Neuronal stem cell (in vitro differentiated cells): ENCODE results near the gene CACNA1I.

Experiments
- DNase-seq: peaks from one replicate; pipeline ENCODE4 v3.0.0-alpha.2; 2013; ENCODE audit warnings: low spot score
- H2AFZ ChIP-seq: one replicate; pipeline ENCODE4 v1.6.1; 2013; ENCODE audit warnings: mild to moderate bottlenecking, low read length, inconsistent platforms
- H2AK5ac ChIP-seq: 2 replicates; pipeline ENCODE4 v1.6.1; 2013; ENCODE audit warnings: low read depth, mild to moderate bottlenecking, inconsistent platforms, low read length, moderate library complexity, mixed read lengths
- H2BK120ac ChIP-seq: 2 replicates; pipeline ENCODE4 v1.6.1; 2013; ENCODE audit warnings: low read depth, mild to moderate bottlenecking, inconsistent platforms, low read length, moderate library complexity, mixed read lengths
- H2BK12ac ChIP-seq: one replicate; pipeline ENCODE4 v1.6.1; 2013; ENCODE audit warnings: low read length, inconsistent platforms
- H2BK15ac ChIP-seq: 2 replicates; pipeline ENCODE4 v1.6.1; 2013; ENCODE audit warnings: mild to moderate bottlenecking, low read length, inconsistent platforms, mixed read lengths
- H2BK5ac ChIP-seq: one replicate; pipeline ENCODE4 v1.6.1; 2013; ENCODE audit warnings: inconsistent platforms, mild to moderate bottlenecking, low read length, moderate library complexity
- H3K14ac ChIP-seq: one replicate; pipeline ENCODE4 v1.6.1; 2013; ENCODE audit warnings: low read length, inconsistent platforms
- H3K18ac ChIP-seq: 2 replicates; pipeline ENCODE4 v1.6.1; 2013; ENCODE audit warnings: low read length, inconsistent platforms
- H3K23ac ChIP-seq: 2 replicates; pipeline ENCODE4 v1.6.1; 2013; ENCODE audit warnings: low read depth, mild to moderate bottlenecking, mixed read lengths, low read length, inconsistent platforms; ENCODE audit not compliant: poor library complexity
- H3K27ac ChIP-seq: replicated peaks from 3 replicates; pipeline ENCODE4 v1.5.1; 2013; ENCODE audit warnings: low read length, inconsistent platforms
- H3K27me3 ChIP-seq, 3 experiments: 2 replicates each; pipeline ENCODE4 v1.6.1; 2013; ENCODE audit warnings: low read length in 3 of 3, mild to moderate bottlenecking in 2 of 3, inconsistent platforms in 1 of 3, low read depth in 1 of 3, mixed read lengths in 1 of 3, moderate library complexity in 1 of 3; ENCODE audit not compliant: control insufficient read depth in 3 of 3, insufficient read depth in 3 of 3
- H3K36me3 ChIP-seq, 2 donors: replicated peaks in 1 of 2; 2 replicates each; pipeline ENCODE4 v1.6.1; 2013; ENCODE audit warnings: low read length in 2 of 2; ENCODE audit not compliant: control insufficient read depth in 2 of 2, insufficient read depth in 2 of 2
- H3K4ac ChIP-seq: 2 replicates; pipeline ENCODE4 v1.6.1; 2013; ENCODE audit warnings: inconsistent platforms, mild to moderate bottlenecking, low read length, moderate library complexity
- H3K4me1 ChIP-seq, 2 donors: 1 replicate in 1 of 2; 2 replicates in 1 of 2; pipeline ENCODE4 v1.6.1; 2013; ENCODE audit warnings: low read length in 2 of 2, low read depth in 1 of 2; ENCODE audit not compliant: control insufficient read depth in 2 of 2, insufficient read depth in 1 of 2
- H3K4me2 ChIP-seq: one replicate; pipeline ENCODE4 v1.6.1; 2013; ENCODE audit warnings: mild to moderate bottlenecking, low read length, inconsistent platforms; ENCODE audit not compliant: insufficient read depth, poor library complexity, severe bottlenecking
- H3K4me3 ChIP-seq, 2 donors: 2 replicates each; pipeline ENCODE4 v1.5.1; 2013; ENCODE audit warnings: low read length in 2 of 2, mild to moderate bottlenecking in 2 of 2, inconsistent platforms in 1 of 2, moderate library complexity in 1 of 2
- H3K79me1 ChIP-seq: one replicate; pipeline ENCODE4 v1.6.1; 2013; ENCODE audit warnings: low read depth, mild to moderate bottlenecking, inconsistent platforms, low read length, moderate library complexity
- H3K9ac ChIP-seq: one replicate; pipeline ENCODE4 v1.6.1; 2013; ENCODE audit warnings: mild to moderate bottlenecking, low read depth, low read length, inconsistent platforms; ENCODE audit not compliant: poor library complexity
- H3K9me3 ChIP-seq, 2 donors: replicated peaks in 1 of 2; 2 replicates each; pipeline versions ENCODE3 to v1.6.1; 2013; ENCODE audit warnings: low read length in 2 of 2, mild to moderate bottlenecking in 2 of 2, inconsistent platforms in 1 of 2, low read depth in 1 of 2, mixed read lengths in 1 of 2, moderate library complexity in 1 of 2; ENCODE audit not compliant: control insufficient read depth in 2 of 2, insufficient read depth in 1 of 2
- H4K8ac ChIP-seq: one replicate; pipeline ENCODE4 v1.6.1; 2013; ENCODE audit warnings: low read depth, mild to moderate bottlenecking, inconsistent platforms, low read length, moderate library complexity
- H4K91ac ChIP-seq: one replicate; pipeline ENCODE4 v1.6.1; 2013; ENCODE audit warnings: low read length, low read depth, mild to moderate bottlenecking, inconsistent platforms; ENCODE audit not compliant: poor library complexity
- WGBS, 2 donors: extraction: QIAGEN DNeasy Blood & Tissue Kit; methylation state at CpG; one replicate each; pipeline ENCODE4 v1.1.7; 2013; ENCODE audit warnings: missing lambda C conversion rate in 2 of 2, mixed read lengths in 1 of 2; ENCODE audit not compliant: insufficient read length in 2 of 2, insufficient replicate concordance in 1 of 2; ENCODE audit errors: extremely low coverage in 2 of 2; 5-methylcytosine and 5-hydroxymethylcytosine counted together

CACNA1I gene

DNA sequence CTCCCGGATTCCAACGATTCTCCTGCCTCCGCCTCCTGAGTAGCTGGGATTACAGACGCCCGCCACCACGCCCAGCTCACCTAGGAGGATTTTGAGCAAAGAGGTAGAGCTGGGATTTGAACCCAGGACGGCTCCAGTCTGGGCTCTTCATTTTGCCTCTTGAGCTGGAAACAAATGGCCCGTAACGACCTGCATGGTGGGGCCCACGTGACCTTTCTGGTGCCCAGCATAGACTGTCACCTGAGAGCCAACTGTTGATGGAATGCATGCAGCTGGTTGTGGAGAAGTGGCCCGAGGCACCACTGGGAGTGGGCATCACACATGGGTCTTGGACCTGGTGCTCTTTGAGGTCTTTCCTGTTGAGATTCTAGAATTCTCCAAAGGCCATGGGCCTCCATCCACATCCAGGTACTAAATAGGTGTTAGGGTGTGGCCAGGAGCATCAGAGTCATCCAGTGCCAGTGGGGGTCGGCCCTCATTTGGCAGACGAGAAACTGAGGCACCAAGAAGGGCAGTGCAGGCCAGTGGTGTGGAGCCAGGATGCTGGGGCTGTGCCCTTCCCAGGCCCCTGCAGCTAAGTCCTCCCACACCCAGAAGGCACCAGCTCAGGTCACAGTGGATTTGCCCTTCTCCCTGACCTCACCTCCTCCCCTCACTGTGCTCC, 46.3 kb upstream of the CACNA1I start:
- H2BK15ac ChIP-seq, result no peak overlapping the region
- H3K79me1 ChIP-seq, result peaks cover 13% of the 10 kb centered on the region
- no CpG with 5 or more reads among the region's 13 CpGs for WGBS, 2 donors
- H4K91ac ChIP-seq, result no peak overlapping the region
- no peak overlapping the region for H2AK5ac ChIP-seq
- H2BK12ac ChIP-seq, result no peak overlapping the region
- no peak for DNase-seq
- H3K36me3 ChIP-seq, result peaks cover 43 to 71% of the 10 kb centered on the region in 2 donors
- no peak overlapping the region for H3K9ac ChIP-seq
- no peak overlapping the region for H3K18ac ChIP-seq
- peaks cover 19 to 20% of the 10 kb centered on the region in 2 donors for H3K4me1 ChIP-seq
- no peak overlapping the region for H2BK120ac ChIP-seq
- no peak overlapping the region for H2BK5ac ChIP-seq
- peaks cover 0 to 4% of the 10 kb centered on the region in 2 donors for H3K9me3 ChIP-seq
- H3K27ac ChIP-seq, result peak overlapping the region; percentile 6
- H3K23ac ChIP-seq, result no peak overlapping the region
- no peaks in the 10 kb centered on the region for H3K27me3 ChIP-seq
- no peak overlapping the region for H3K14ac ChIP-seq
- peak overlapping the region in 1 of 2 donors; percentile 2 for H3K4me3 ChIP-seq
- no peak overlapping the region for H3K4ac ChIP-seq
- no peak overlapping the region for H2AFZ ChIP-seq
- H4K8ac ChIP-seq, result no peak overlapping the region
- H3K4me2 ChIP-seq, result no peak overlapping the region

GRCh38 chr22:39524753-39525657, 45.5 kb upstream of the CACNA1I start:
- Histone ChIP-seq H3K9me3 (peaks cover 0 to 4% of the 10 kb centered on the region in 2 donors), H4K91ac (no peak overlapping the region), H3K36me3 (peaks cover 49 to 79% of the 10 kb centered on the region in 2 donors), H2AK5ac (no peak overlapping the region), H3K4me2 (no peak overlapping the region), H3K27ac (no peak overlapping the region), H3K14ac (no peak overlapping the region), H3K4ac (no peak overlapping the region), H2BK5ac (no peak overlapping the region), H3K4me3 (no peak overlapping the region), H4K8ac (no peak overlapping the region), H3K23ac (peak overlapping the region; percentile 45), H2BK120ac (no peak overlapping the region), H3K9ac (no peak overlapping the region), H2AFZ (no peak overlapping the region), H2BK15ac (no peak overlapping the region), H3K79me1 (peaks cover 13% of the 10 kb centered on the region), H2BK12ac (no peak overlapping the region), H3K18ac (no peak overlapping the region), H3K27me3 (no peaks in the 10 kb centered on the region), H3K4me1 (peaks cover 19 to 21% of the 10 kb centered on the region in 2 donors)
- no CpG with 5 or more reads among the region's 10 CpGs for WGBS, 2 donors
- DNase-seq, result no peak

DNA sequence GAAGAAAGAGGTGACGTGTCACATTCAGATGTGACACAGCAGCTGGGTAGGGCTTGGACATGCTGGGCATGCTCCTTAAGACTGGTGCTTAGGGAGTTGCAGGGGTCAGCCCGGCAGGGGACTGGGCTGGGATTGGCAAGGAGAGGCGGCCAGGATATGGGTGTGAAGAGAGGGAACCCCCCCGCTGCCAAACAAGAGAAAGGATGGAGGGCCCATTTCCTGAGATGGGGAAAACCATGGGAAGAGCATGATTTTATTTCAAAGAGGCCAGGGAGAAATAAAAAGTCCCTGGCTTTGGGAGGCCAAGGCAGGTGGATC, 44.9 kb upstream of the CACNA1I start:
- H3K4me3 ChIP-seq, result no peak overlapping the region
- no peak overlapping the region for H2BK5ac ChIP-seq
- H2AFZ ChIP-seq, result no peak overlapping the region
- H3K27me3 ChIP-seq, result no peaks in the 10 kb centered on the region
- no peak overlapping the region for H2BK15ac ChIP-seq
- H4K8ac ChIP-seq, result no peak overlapping the region
- H4K91ac ChIP-seq, result no peak overlapping the region
- H3K14ac ChIP-seq, result no peak overlapping the region
- no peak overlapping the region for H3K27ac ChIP-seq
- no peak overlapping the region for H3K9ac ChIP-seq
- peak overlapping the region; percentile 45 for H3K23ac ChIP-seq
- H3K18ac ChIP-seq, result no peak overlapping the region
- peaks cover 0 to 4% of the 10 kb centered on the region in 2 donors for H3K9me3 ChIP-seq
- no peak overlapping the region for H2BK120ac ChIP-seq
- no peak overlapping the region for H3K4me2 ChIP-seq
- no peak overlapping the region for H2AK5ac ChIP-seq
- H2BK12ac ChIP-seq, result no peak overlapping the region
- no peak overlapping the region for H3K4ac ChIP-seq
- peaks cover 49 to 84% of the 10 kb centered on the region in 2 donors for H3K36me3 ChIP-seq
- WGBS, 2 donors, result no CpG with 5 or more reads among the region's 4 CpGs
- peaks cover 13% of the 10 kb centered on the region for H3K79me1 ChIP-seq
- peaks cover 19% of the 10 kb centered on the region in 2 donors for H3K4me1 ChIP-seq
- no peak for DNase-seq

DNA sequence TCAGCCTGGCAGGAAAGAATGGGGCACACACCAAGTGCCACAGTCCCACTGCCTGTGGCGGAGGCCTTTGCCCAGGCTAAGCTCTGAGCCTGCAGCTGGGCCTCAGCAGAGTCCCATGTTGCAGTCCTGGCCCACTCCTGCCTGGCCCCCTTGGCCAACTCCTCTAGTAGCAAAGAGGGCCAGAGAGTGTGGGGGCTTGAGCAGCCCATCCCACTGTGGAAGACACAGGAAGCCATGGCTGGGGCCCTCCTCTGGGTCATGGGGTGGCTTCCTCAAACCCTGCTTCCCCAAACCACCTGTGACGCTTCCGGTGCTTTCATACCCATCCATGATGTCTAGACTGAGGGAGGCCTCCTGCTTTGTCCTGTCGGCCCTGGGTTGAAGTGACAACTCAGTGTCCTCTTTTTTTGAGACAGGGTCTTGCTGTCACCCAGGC, 43.8 kb upstream of the CACNA1I start:
- Histone ChIP-seq H3K79me1 (peaks cover 17% of the 10 kb centered on the region), H3K18ac (no peak overlapping the region), H2BK120ac (no peak overlapping the region), H2BK15ac (no peak overlapping the region), H3K27ac (no peak overlapping the region), H3K4me3 (no peak overlapping the region), H3K14ac (no peak overlapping the region), H3K36me3 (peaks cover 46 to 87% of the 10 kb centered on the region in 2 donors), H3K9me3 (peaks cover 0 to 4% of the 10 kb centered on the region in 2 donors), H3K23ac (peak overlapping the region; percentile 49), H2AFZ (no peak overlapping the region), H3K4me1 (peaks cover 19 to 24% of the 10 kb centered on the region in 2 donors), H4K91ac (no peak overlapping the region), H3K4me2 (no peak overlapping the region), H2BK5ac (peak overlapping the region; percentile 39), H3K4ac (no peak overlapping the region), H2BK12ac (no peak overlapping the region), H2AK5ac (no peak overlapping the region), H3K27me3 (no peaks in the 10 kb centered on the region), H3K9ac (no peak overlapping the region), H4K8ac (no peak overlapping the region)
- no peak for DNase-seq
- no CpG with 5 or more reads among the region's 4 CpGs for WGBS, 2 donors
